NCI-H1694 treated with DMSO at 0.1 percent for 48 hours (cell line): Measurements from ENCODE around the gene LTBP1.
A peak's percentile ranks its signal among the peaks of the same experiment; 100 is the strongest.

ENCODE experiments used
- DNase-seq: peaks from one replicate; lab custom pipeline; 2025; lab: John Stamatoyannopoulos, UW

The LTBP1 gene

GRCh38 chr2:33267756-33268155, 321.0 kb downstream of the LTBP1 start:
- peak; percentile 5 for DNase-seq

GRCh38 chr2:33268246-33268831, 321.6 kb downstream of the LTBP1 start:
- DNase-seq, result no peak

GRCh38 chr2:33272001-33272400, 325.2 kb downstream of the LTBP1 start:
- DNase-seq, result no peak

- no peak for DNase-seq
These were observed 326.7 kb downstream of the LTBP1 start for GRCh38 chr2:33273479-33273878.

- no peak for DNase-seq
These were observed 327.8 kb downstream of the LTBP1 start for GRCh38 chr2:33274524-33274923.

GRCh38 chr2:33275689-33276444, 329.1 kb downstream of the LTBP1 start:
- DNase-seq, result no peak

- DNase-seq, result no peak
These were observed 330.3 kb downstream of the LTBP1 start for GRCh38 chr2:33277002-33277426.

- DNase-seq, result no peak
These were observed 331.6 kb downstream of the LTBP1 start for GRCh38 chr2:33278245-33278943.

- no peak for DNase-seq
These were observed 337.5 kb downstream of the LTBP1 start for GRCh38 chr2:33284287-33284686.

GRCh38 chr2:33287507-33288005, 340.8 kb downstream of the LTBP1 start:
- no peak for DNase-seq

- DNase-seq, result no peak
These were observed 341.3 kb downstream of the LTBP1 start for GRCh38 chr2:33288011-33288410.

- no peak for DNase-seq
These were observed 343.2 kb downstream of the LTBP1 start for GRCh38 chr2:33289961-33290360.

- DNase-seq, result peak; percentile 16
These were observed 344.7 kb downstream of the LTBP1 start for GRCh38 chr2:33291278-33292013.

GRCh38 chr2:33292063-33292462, 345.3 kb downstream of the LTBP1 start:
- DNase-seq, result no peak

GRCh38 chr2:33292981-33293595, 346.3 kb downstream of the LTBP1 start:
- no peak for DNase-seq

- no peak for DNase-seq
These were observed 351.5 kb downstream of the LTBP1 start for GRCh38 chr2:33298233-33298632.

GRCh38 chr2:33301355-33301754, 354.6 kb downstream of the LTBP1 start:
- DNase-seq, result no peak

GRCh38 chr2:33302348-33302747, 355.6 kb downstream of the LTBP1 start:
- DNase-seq, result no peak

GRCh38 chr2:33304032-33304864, 357.5 kb downstream of the LTBP1 start:
- no peak for DNase-seq

- DNase-seq, result no peak
These were observed 361.0 kb downstream of the LTBP1 start for GRCh38 chr2:33307659-33308270.
